B cell (primary cell): ENCODE measurements around the gene PPP1R13B. TPM values are rescaled to one million over a fixed set of nuclear protein-coding genes. Genes with fewer than 3 reads are reported as not detected.

Experiments used
- ATAC-seq: fragments of 200-7000 bp; cut with Tn5 transposase; one replicate; pipeline ENCODE4 v1.10.0; 2021; ENCODE audit warnings: low read depth, mild to moderate bottlenecking, moderate number of reproducible peaks, moderate library complexity
- CTCF ChIA-PET: fragments of 350-600 bp; sonication (Branson Sonifier 250); formaldehyde crosslinking; loops from one replicate; lab custom pipeline; 2021; ENCODE audit warnings: antibody characterized with exemption, inconsistent platforms; lab: Charles Lee
- POLR2A ChIA-PET: fragments of 350-600 bp; sonication (Branson Sonifier 250); formaldehyde crosslinking; loops from one replicate; lab custom pipeline; 2021; ENCODE audit warnings: antibody characterized with exemption; lab: Charles Lee
- DNase-seq: peaks from one replicate; pipeline ENCODE4 v3.0.0; 2013
- H2AFZ ChIP-seq: 2 replicates; pipeline ENCODE4 v1.6.1; 2012; ENCODE audit warnings: mild to moderate bottlenecking, low read depth, low read length; ENCODE audit not compliant: insufficient read depth, poor library complexity, severe bottlenecking
- H3K27ac ChIP-seq, 2 donors: 1 replicate in 1 of 2; 2 replicates in 1 of 2; pipeline ENCODE4 v1.5.1; 2012 to 2013; ENCODE audit warnings: low read length in 2 of 2, mild to moderate bottlenecking in 2 of 2, moderate library complexity in 1 of 2
- H3K27me3 ChIP-seq, 4 experiments: fragments of 200-600 bp in 1 of 4; sonication (generic) in 1 of 4; replicated peaks in 1 of 4; 1 replicate in 2 of 4; 2 replicates in 2 of 4; pipeline versions ENCODE4 v1.6.1 to v1.7.0; 2013 to 2016; ENCODE audit warnings: low read length in 3 of 4, mild to moderate bottlenecking in 2 of 4, mixed read lengths in 1 of 4, moderate library complexity in 1 of 4; ENCODE audit not compliant: insufficient read depth in 4 of 4, control insufficient read depth in 3 of 4; ENCODE audit errors: control extremely low read depth in 1 of 4
- H3K36me3 ChIP-seq, 2 experiments: replicated peaks in 1 of 2; 1 replicate in 1 of 2; 2 replicates in 1 of 2; pipeline versions ENCODE4 v1.6.1 to v1.7.1; 2013; ENCODE audit warnings: low read length in 1 of 2; ENCODE audit not compliant: insufficient read depth in 2 of 2, control insufficient read depth in 1 of 2; ENCODE audit errors: control extremely low read depth in 1 of 2, extremely low read depth in 1 of 2
- H3K4me1 ChIP-seq, 2 donors: fragments of 200-600 bp in 1 of 2; sonication (generic) in 1 of 2; 1 replicate in 1 of 2; 2 replicates in 1 of 2; pipeline versions ENCODE4 v1.5.1 to v1.6.1; 2013 to 2017; ENCODE audit warnings: low read length in 2 of 2; ENCODE audit not compliant: control insufficient read depth in 2 of 2, insufficient read depth in 2 of 2
- H3K4me2 ChIP-seq: replicated peaks from 2 replicates; pipeline ENCODE3; 2012; ENCODE audit warnings: mild to moderate bottlenecking, low read depth, low read length; ENCODE audit not compliant: poor library complexity, severe bottlenecking
- H3K4me3 ChIP-seq, 5 experiments: fragments of 200-600 bp in 1 of 5; sonication (generic) in 1 of 5; 1 replicate in 3 of 5; 2 replicates in 2 of 5; pipeline versions ENCODE4 v1.5.1 to v1.7.0; 2011 to 2016; ENCODE audit warnings: low read length in 4 of 5, mild to moderate bottlenecking in 4 of 5, low read depth in 2 of 5, control low read depth in 1 of 5, moderate library complexity in 1 of 5; ENCODE audit not compliant: insufficient read depth in 1 of 5; ENCODE audit errors: control extremely low read depth in 1 of 5, extremely low read depth in 1 of 5
- H3K79me2 ChIP-seq: fragments of 200-600 bp; sonication (generic); one replicate; pipeline ENCODE4 v1.6.0; 2016; ENCODE audit warnings: low read length; ENCODE audit not compliant: control insufficient read depth, insufficient read depth
- H3K9ac ChIP-seq: fragments of 200-600 bp; sonication (generic); 2 replicates; pipeline ENCODE4 v1.6.1; 2017; ENCODE audit warnings: mild to moderate bottlenecking, low read length, moderate library complexity
- H3K9me3 ChIP-seq, 3 donors: one replicate each; pipeline versions ENCODE4 v1.6.1 to v1.7.1; 2013; ENCODE audit warnings: low read length in 2 of 3; ENCODE audit not compliant: control insufficient read depth in 2 of 3, insufficient read depth in 1 of 3; ENCODE audit errors: control extremely low read depth in 1 of 3
- H4K20me1 ChIP-seq: 2 replicates; pipeline ENCODE4 v1.6.0; 2012; ENCODE audit warnings: mild to moderate bottlenecking, low read length; ENCODE audit not compliant: insufficient read depth, control insufficient read depth, poor library complexity, severe bottlenecking
- H3K27ac Mint-ChIP-seq: one replicate; pipeline ENCODE4 v1.8.0; 2021; ENCODE audit warnings: mixed read lengths
- H3K27me3 Mint-ChIP-seq: one replicate; pipeline ENCODE4 v1.8.0; 2021; ENCODE audit warnings: mixed read lengths
- H3K4me1 Mint-ChIP-seq: one replicate; pipeline ENCODE4 v1.8.0; 2021; ENCODE audit warnings: mixed read lengths
- H3K4me3 Mint-ChIP-seq: one replicate; pipeline ENCODE4 v1.8.0; 2021; ENCODE audit warnings: mixed read lengths
- H3K9me3 Mint-ChIP-seq: one replicate; pipeline ENCODE4 v1.8.0; 2022; ENCODE audit warnings: mixed read lengths; ENCODE audit not compliant: insufficient read depth
- EZH2 ChIP-seq: IDR thresholded peaks from 2 replicates; pipeline ENCODE4 v1.6.1; 2012; ENCODE audit warnings: borderline replicate concordance, low read depth, mild to moderate bottlenecking, moderate library complexity, low read length; ENCODE audit not compliant: insufficient read depth, poor library complexity, severe bottlenecking
- WGBS: methylation state at CpG from one replicate; pipeline ENCODE4 v1.1.5; 2013; ENCODE audit warnings: missing lambda C conversion rate; ENCODE audit not compliant: insufficient coverage; 5-methylcytosine and 5-hydroxymethylcytosine counted together
- intact Hi-C: fragments of 100-400 bp; cut with micrococcal nuclease; formaldehyde crosslinking; loops from one replicate; pipeline ENCODE4 v1.10.0; 2022
- polyA plus RNA-seq: library from polyadenylated mRNA; depleted of rRNA; stranded (reverse); fragments of >200 nt; gene quantifications from 2 replicates; pipeline ENCODE4 v1.2.3, GENCODE V29; 2012
- total RNA-seq, 2 donors: library from RNA; stranded (reverse); fragments of 120-200 nt in 1 of 2; gene quantifications; 1 replicate in 1 of 2; 2 replicates in 1 of 2; pipeline versions ENCODE4 v1.2.3 to v1.2.4, GENCODE V29; 2013 to 2022
- TF ChIP-seq, protein P1 (sequence below): fragments of 200-600 bp; IDR thresholded peaks from one replicate; pipeline ENCODE4 v1.8.0; 2022; ENCODE audit warnings: antibody characterized with exemption, mild to moderate bottlenecking

PPP1R13B gene
- total and polyA plus RNA-seq, 2 donors (not counting 1 experiment from before 2014, with no cell fraction given): 10.1 to 27.7 TPM

DNA sequence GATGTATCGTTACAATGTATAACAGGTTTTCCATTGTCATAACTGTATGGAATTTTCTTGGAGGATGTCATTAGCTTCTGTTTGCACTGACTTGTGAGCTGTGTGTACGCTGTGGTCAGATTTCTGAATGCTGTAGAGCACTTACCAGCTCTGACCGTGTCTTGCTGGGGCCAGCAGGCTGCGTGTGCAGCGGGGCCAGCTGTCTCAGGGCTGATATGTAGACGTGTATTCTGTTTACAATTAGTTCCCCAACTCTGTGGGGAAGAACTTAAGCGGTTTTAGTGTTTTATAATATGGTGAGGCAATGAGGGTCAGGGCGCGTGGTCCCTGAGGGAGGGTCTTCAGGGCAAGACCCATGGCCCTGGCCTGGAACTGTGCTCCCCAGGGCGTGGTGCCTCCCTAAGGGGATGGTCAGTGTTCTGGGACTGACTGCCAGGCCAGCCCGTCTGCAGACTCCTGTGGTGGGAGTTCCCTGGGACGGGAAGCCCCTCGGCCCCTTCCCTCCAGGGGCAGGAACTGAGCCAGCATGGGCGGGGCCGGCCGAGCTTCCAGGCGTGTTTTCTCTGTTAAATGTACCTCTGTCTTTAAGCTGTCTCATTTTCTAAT lies 150.8 kb downstream of the PPP1R13B start:
- TF ChIP-seq, protein P1, sequence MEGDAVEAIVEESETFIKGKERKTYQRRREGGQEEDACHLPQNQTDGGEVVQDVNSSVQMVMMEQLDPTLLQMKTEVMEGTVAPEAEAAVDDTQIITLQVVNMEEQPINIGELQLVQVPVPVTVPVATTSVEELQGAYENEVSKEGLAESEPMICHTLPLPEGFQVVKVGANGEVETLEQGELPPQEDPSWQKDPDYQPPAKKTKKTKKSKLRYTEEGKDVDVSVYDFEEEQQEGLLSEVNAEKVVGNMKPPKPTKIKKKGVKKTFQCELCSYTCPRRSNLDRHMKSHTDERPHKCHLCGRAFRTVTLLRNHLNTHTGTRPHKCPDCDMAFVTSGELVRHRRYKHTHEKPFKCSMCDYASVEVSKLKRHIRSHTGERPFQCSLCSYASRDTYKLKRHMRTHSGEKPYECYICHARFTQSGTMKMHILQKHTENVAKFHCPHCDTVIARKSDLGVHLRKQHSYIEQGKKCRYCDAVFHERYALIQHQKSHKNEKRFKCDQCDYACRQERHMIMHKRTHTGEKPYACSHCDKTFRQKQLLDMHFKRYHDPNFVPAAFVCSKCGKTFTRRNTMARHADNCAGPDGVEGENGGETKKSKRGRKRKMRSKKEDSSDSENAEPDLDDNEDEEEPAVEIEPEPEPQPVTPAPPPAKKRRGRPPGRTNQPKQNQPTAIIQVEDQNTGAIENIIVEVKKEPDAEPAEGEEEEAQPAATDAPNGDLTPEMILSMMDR: no peak
- no peak for TF ChIP-seq EZH2
- no peak overlapping the region for H2AFZ ChIP-seq
- peak overlapping the region; percentile 10 to 45 for H3K27ac ChIP-seq
- no peaks in the 10 kb centered on the region for H3K27me3 ChIP-seq
- CTCF ChIA-PET: interaction anchor here (1.3 kb wide), 1 partner anchor 10 kb away, joined by 3 read pairs; no protein-coding TSS in a partner anchor
- WGBS: 55% methylated on average over 15 of the region's 17 CpGs
- intact Hi-C loops: loop anchor here (5.0 kb wide), 1 partner anchor 69 kb away; the partner anchor contains the start of gene KLC1
- Mint-ChIP-seq H3K4me3 (no peak overlapping the region), H3K9me3 (no peaks in the 10 kb centered on the region), H3K27me3 (no peaks in the 10 kb centered on the region), H3K27ac (peak overlapping the region; percentile 77), H3K4me1 (peaks cover 62% of the 10 kb centered on the region)
- H3K4me3 ChIP-seq: no peak overlapping the region
- H3K9me3 ChIP-seq: no peaks in the 10 kb centered on the region
- DNase-seq (peak; percentile 10), ATAC-seq (no peak)
- POLR2A ChIA-PET: no interaction called here
- H4K20me1 ChIP-seq: peaks cover 43% of the 10 kb centered on the region
- H3K9ac ChIP-seq: no peak overlapping the region
- H3K36me3 ChIP-seq: peaks cover 0 to 41% of the 10 kb centered on the region in 2 experiments
- H3K4me1 ChIP-seq: peaks cover 52 to 61% of the 10 kb centered on the region in 2 donors
- peak overlapping the region; percentile 42 for H3K4me2 ChIP-seq
- H3K79me2 ChIP-seq: peaks cover 11% of the 10 kb centered on the region

DNA sequence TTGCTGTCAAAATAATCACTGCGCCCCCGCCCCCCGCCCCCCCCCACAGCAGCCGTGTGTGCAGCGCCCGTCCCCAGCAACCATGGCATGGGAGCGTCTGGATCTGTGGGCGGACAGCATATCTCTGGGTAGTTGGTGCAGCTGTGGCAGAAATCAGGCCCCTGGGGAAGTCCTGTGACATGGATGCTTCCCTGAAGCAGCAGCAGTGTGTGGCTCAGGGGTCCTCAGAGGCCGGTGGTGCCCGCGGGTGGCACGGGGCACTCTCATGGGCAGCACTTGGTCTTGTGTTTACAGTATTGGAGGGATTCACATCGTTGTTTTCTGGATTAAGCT lies 151.3 kb downstream of the PPP1R13B start:
- peak overlapping the region; percentile 42 for H3K4me2 ChIP-seq

More for the DNA sequence above, 151.3 kb downstream of the PPP1R13B start:
- intact Hi-C loops: loop anchor here (5.0 kb wide), 1 partner anchor 69 kb away; the partner anchor contains the start of gene KLC1
- ChIA-PET CTCF (interaction anchor here (1.3 kb wide), 1 partner anchor 9 kb away, joined by 3 read pairs; no protein-coding TSS in a partner anchor), POLR2A (no interaction called here)
- TF ChIP-seq EZH2: no peak
- TF ChIP-seq, protein P1: no peak
- Mint-ChIP-seq H3K9me3 (no peaks in the 10 kb centered on the region), H3K4me3 (no peak overlapping the region), H3K27ac (peak overlapping the region; percentile 77), H3K4me1 (peaks cover 62% of the 10 kb centered on the region), H3K27me3 (no peaks in the 10 kb centered on the region)
- ATAC-seq (no peak), DNase-seq (no peak)
- no peaks in the 10 kb centered on the region for H3K9me3 ChIP-seq
- 49% methylated on average over 7 of the region's 13 CpGs for WGBS
- H3K9ac ChIP-seq: no peak overlapping the region
- peaks cover 11% of the 10 kb centered on the region for H3K79me2 ChIP-seq
- H3K4me3 ChIP-seq: no peak overlapping the region
- H3K36me3 ChIP-seq: peaks cover 0 to 41% of the 10 kb centered on the region in 2 experiments
- H4K20me1 ChIP-seq: peaks cover 41% of the 10 kb centered on the region
- H3K27me3 ChIP-seq: no peaks in the 10 kb centered on the region
- H3K27ac ChIP-seq: peak overlapping the region in 1 of 2 donors; percentile 45
- peaks cover 52 to 61% of the 10 kb centered on the region in 2 donors for H3K4me1 ChIP-seq
- no peak overlapping the region for H2AFZ ChIP-seq
